Right ventricle myocardium inferior (tissue), 1 donor: ENCODE data around the gene MAZ. TPM values are rescaled to one million over a fixed set of nuclear protein-coding genes. Genes with fewer than 3 reads are reported as not detected.
"Not testable (repeated sequence)": the region's sequence is repeated elsewhere in the genome, so short reads cannot be mapped to it uniquely, and the experiment has no call there.

Source experiments
- ATAC-seq: fragments of 200-7000 bp; cut with Tn5 transposase; one replicate; pipeline ENCODE4 v1.9.1; 2020; ENCODE audit warnings: mild to moderate bottlenecking, moderate library complexity
- DNase-seq: peaks from one replicate; pipeline ENCODE4 v3.0.0; 2021; ENCODE audit errors: missing footprints
- intact Hi-C: fragments of 100-400 bp; cut with DNase I; formaldehyde crosslinking; loops from one replicate; pipeline ENCODE4 v1.11.0; 2022
- total RNA-seq: library from RNA; stranded (reverse); fragmentation: NEBNext Ultra II Directional; extraction: Animal tissue kit (Norgen Biotek cat#: 25700); gene quantifications from one replicate; pipeline ENCODE4 v1.2.1, GENCODE V29; 2021
- donor health status: DM: no; HTN: yes; CAD: no; lungs with severe emphysema.

The MAZ gene
- total RNA-seq, 1 donor from 2014 or later = 92.0 TPM

DNA sequence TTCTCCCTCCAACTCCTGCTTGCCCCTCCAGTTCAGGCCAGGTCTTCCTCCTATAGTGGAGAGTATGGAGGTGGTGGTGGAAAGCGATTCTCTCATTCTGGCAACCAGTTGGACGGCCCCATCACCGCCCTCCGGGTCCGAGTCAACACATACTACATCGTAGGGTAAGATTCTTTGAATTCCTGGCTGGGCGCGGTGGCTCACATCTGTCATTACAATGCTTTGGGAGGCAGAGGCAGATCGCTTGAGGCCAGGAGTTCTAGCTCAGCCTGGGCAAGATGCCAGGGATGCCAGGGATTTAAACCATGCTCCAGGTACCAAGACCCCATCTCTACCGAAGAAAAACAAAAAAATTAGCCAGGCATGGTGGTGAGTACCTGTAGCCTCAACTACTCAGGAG lies 26.9 kb upstream of the MAZ start:
- intact Hi-C loops = no loop called here
- DNase-seq = no peak
- ATAC-seq = no peak

DNA sequence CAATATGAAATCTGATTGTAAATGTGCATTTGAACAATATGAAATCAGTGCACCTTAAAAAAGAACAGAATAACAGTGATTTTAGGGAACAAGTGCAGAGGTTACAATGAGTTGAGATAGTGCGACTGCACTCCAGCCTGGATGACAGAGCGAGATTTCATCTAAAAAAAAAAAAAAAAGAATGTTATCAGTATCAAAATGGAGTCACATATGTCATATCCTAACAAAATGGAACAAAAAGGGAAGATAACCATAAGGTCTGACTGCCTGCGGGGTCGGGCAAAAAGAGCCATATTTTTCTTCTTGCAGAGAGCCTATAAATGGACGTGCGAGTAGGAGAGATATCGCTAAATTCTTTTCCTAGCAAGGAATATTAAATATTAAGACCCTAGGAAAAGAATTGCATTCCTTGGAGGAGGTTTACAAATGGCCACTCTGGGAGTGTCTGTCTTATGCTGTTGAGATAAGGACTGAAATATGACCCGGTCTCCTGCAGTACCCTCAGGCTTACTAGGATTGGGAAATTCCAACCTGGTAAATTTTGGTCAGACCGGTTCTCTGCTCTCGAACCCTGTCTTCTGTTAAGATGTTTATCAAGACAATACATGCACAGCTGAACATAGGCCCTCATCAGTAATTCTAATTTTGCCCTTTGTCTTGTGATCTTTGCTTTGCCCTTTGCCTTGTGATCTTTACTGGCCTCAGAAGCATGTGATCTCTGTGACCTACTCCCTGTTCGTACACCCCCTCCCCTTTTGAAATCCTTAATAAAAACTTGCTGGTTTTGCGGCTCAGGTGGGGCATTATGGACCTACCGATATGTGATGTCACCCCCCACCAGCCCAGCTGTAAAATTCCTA lies 23.0 kb upstream of the MAZ start:
- ATAC-seq, intact Hi-C loops, DNase-seq: not testable (repeated sequence)

DNA sequence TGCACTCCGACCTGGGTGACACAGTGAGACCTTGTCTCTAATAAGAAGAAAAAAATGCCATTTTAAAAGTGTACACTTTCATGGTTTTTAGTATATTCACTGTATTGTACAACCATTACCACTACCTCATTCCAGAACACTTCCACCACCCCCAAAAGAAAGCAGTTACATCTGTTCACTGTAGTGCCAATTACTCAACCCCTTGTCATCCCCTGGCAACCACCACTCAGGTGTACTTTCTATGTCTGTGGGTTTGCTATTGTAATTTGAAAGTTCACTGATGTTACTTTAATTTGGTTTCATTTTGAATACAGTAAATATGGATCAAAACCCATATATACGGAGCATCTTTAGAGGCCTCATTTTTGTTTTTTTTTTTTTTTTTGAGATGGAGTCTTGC lies 22.2 kb upstream of the MAZ start:
- intact Hi-C loops = no loop called here
- no peak for ATAC-seq
- no peak for DNase-seq

DNA sequence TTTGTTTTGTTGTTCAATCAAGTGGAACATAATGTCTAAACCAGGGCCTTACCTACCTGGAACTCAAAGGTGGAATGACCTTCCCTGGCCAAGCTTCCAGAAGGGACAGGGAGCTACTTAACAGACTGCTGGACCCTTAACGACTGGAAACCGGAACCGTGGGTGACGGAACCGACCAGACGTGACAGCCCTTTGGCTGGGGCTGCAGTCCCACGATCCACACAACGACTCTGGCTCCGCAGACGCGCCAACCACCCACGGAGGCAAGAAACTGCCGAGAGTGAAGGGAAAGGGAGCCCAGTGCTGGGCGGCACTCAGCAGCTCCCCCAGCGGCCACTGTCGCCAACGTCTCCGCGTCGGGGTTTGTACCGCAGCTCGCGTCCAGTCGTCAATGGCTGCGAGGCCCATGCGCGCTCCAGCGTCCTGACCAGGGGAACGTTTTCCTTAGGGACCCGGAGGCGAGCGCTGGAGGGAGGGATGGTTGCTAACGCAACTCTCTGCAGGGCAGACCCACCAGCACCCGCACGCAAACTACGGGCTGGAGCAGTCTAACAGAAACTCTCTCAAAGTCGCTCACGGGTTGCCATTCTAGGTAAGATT lies 21.3 kb upstream of the MAZ start:
- peak; percentile 87 for ATAC-seq
- intact Hi-C loops = no loop called here
- peak; percentile 91 for DNase-seq

DNA sequence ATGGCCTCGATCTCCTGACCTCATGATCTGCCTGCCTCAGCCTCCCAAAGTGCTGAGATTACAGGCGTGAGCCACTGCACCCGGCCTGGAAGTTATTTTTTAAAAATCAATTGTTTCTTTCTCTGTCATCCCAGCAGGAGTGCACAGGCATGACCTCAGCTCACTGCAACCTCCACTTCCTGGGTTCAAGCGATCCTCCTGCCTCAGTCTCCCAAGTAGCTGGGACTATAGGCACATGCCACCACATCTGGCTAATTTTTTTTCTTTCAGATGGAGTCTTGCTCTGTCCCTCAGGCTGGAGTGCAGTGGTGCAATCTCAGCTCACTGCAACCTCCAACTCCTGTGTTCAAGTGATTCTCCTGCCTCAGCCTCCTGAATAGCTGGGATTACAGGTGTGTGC lies 19.2 kb upstream of the MAZ start:
- ATAC-seq, intact Hi-C loops, DNase-seq: not testable (repeated sequence)

DNA sequence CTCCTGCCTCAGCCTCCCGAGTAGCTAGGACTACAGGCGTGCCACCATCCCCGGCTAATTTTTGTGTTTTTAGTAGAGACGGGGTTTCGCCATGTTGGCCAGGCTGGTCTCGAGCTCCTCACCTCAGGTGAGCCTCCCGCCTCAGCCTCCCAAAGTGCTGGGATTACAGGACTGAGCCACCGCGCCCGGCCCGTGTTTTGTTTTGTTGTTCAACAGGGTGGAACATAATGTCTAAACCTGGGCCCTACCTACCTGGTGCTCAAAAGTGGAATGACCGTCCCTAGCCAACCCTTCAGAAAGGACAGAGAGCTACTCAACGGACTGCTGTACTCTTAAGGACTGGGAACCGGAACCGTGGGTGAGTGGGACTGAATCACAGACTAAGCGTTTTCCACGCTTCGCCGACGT lies 16.6 kb upstream of the MAZ start:
- no peak for ATAC-seq
- intact Hi-C loops = loop anchor here (1.0 to 2.0 kb wide), 2 partner anchors 15 to 74 kb away; partner anchors contain the start of gene CDIPT
- no peak for DNase-seq

DNA sequence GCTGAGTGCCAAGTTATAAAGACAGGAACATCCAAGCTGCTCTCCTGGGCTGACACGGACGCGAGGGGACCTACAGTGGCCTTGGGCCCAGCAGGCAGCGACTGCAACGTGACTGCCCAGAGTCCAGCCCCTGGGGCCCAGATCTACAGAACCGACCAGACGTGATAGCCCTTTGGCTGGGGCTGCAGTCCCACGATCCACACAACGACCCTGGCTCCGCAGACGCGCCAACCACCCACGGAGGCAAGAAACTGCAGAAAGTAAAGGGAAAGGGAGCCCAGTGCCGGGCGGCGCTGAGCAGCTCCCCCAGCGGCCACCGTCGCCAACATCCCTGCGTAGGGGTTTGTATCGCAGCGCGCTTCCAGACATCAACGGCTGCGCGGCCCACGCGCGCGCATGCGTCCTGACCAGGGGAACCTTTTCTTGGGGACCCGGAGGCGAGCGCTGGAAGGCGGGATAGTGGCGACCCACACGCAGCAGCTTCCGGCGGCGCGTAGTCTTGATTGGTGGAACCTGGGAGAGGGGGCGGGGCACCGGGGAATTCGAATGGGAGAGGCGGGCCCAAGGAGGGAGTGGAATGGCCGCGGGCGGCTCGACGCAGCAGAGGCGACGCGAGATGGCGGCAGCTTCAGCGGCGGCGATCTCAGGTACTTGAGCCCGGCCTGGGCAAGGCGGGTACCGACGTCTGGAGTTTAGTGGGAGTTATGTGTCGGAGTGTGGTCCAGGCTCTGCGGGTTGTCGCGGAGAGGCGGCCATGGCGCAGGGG lies 16.0 kb upstream of the MAZ start, which contains the start of gene KIF22:
TSS of gene KIF22 (plus strand) at position 569 of the 766 bp plus-strand sequence. CDS start at position 578, 9 bp downstream.
- intact Hi-C loops = loop anchor here (1.0 to 2.0 kb wide), 2 partner anchors 14 to 73 kb away; partner anchors contain the start of gene CDIPT
- ATAC-seq = peak; percentile 99

DNA sequence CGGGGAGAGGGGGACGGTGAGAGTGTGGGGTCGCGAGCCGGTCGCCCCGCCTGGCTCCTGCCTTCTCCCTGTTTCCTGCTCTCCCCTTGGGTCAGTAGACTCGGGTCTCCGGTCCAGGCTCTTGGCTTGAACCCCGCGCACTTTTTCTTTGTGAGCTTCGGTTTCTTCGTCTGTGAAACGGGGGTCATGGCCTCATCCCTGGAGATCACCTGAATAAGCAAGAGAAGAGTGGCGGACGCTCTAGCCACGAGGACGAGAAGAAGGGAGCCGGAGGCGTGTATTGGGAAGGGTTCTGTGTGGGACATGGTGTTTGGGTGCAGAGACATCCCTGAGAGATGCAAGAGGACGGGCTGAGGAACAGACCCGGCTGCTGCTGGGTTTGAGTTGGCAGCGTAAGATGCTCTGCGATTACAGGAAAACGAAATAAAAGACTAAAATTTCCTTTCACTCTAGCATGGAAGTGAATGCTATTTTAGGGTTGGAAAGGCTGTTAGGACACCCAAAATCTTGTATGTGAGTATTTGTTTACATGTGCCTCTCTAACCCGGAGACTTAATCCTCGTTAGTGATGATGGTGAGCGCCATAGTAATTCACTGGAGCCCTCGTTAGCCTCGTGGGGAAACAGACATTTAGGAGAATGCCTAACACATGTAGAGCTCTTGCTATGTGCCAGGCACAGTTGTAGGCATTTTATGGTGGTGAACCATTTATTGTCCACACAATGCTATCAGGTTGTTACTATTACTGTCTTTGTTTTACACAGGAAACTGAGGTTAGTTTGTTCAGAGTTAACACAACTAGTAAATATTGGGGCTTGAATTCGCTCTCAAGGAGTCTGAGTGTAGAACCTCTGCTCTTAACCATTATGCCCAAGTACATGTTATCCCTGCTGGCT lies 15.1 kb upstream of the MAZ start:
- DNase-seq = no peak
- ATAC-seq = no peak
- intact Hi-C loops = loop anchor here (1.0 to 2.0 kb wide), 2 partner anchors 14 to 72 kb away; partner anchors contain the start of gene CDIPT

More for the DNA sequence above, 16.0 kb upstream of the MAZ start, which contains the start of gene KIF22:
- DNase-seq = peak; percentile 100

DNA sequence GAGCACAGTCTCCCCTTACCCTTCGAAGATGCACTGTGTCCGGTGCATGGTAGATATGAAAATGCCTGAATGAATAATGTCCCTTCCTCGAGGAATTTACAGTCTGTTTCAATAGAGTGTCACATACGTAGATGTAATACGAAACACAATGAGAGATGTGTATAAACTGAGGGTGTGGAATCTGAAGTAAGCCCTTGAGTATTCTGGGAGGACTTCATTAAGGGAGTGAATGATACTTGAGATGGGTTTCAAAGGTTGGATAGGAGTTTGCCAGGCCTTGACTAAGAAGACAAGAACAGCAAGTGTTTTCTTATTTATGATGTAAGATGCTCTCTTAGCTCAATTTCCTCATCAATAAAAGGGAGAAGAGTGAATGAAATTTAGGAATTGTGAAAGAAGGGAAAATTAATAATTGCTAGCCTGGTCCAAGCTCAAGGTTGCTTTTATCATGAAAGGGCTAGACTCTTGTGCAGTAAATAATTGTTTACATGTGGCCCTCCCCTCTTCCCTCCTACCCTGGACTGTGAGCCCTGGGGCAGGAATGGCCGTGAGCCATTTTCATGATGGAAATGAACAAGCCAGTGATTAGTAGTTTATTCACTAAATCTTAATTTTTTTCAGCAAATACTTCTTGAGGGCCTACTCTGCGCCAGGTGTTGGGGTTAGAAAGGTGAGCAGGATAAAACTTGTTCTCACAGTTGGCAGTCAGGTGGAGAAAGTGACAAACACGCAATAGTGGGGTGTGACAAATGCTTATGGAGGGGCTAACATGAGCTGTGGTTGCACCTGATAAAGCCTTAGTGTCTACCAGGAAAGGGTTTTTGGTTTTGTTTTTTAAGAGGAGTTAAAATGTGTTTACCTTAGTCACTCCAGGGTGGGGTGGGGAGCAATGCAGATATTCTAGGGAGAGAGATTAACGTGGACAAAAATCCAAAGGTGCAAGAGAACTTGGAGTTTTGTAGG lies 14.2 kb upstream of the MAZ start:
- no peak for ATAC-seq
- intact Hi-C loops = loop anchor here (2.0 kb wide), 1 partner anchor 13 kb away; no protein-coding TSS in a partner anchor
- DNase-seq = no peak

DNA sequence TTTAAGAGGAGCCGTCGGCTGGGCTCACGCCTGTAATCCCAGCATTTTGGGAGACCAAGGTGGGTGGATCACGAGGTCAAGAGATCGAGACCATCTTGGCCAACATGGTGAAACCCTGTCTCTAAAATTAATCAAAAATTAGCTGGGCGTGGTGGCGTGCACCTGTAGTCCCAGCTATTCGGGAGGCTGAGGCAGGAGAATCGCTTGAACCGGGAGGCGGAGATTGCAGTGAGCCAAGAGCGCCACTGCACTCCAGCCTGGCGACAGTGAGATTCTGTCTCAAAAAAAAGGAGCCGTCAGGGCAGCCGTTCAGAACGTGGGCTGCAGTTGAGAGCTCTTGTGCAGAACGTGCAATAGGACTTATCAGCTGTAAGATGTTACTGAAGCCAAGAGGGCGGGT lies 13.2 kb upstream of the MAZ start:
- DNase-seq, intact Hi-C loops, ATAC-seq: not testable (repeated sequence)

DNA sequence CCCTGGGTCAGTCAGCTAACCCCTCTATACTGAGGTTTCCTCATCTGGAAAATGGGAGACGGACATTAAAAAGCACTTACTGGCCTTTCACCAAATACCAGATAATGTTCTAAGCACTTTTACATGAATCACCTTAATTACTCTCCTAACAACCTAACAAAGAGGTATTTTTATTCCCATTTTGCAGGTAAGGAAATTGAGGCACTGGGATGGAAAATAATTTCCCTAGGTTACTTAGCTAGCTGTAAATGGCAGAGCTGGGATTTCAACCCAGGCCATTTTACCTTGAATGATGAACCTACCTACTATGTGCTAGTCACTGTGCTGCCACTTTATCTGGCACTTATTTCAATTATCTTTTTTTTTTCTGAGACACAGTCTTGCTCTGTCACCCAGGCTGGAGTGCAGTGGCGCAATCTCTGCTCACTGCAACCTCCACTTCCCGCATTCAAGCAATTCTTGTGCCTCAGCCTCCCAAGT lies 12.1 kb upstream of the MAZ start:
- intact Hi-C loops = no loop called here
- DNase-seq (no peak), ATAC-seq (no peak)

DNA sequence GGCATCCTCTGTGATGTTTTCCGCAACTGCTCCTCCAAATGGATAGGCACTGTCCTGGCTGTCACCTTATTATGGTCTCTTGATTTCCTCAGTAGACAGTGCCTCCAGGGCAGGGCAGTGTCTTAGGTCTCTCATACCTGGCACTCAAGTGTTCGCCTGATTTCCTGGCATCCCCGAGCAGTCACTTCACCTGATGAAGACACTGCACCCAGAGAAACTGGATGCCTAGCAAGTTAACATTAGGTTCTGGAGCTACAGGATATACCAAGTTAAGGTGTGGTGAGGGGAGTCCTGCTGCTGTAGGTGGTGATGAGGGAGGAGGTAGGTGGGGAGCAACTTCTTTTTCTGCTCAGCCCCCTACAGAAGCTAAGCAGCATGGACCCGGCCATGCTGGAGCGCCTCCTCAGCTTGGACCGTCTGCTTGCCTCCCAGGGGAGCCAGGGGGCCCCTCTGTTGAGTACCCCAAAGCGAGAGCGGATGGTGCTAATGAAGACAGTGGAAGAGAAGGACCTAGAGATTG lies 3.9 kb upstream of the MAZ start:
- ATAC-seq (no peak), DNase-seq (no peak)
- intact Hi-C loops = loop anchor here (10.0 kb wide), 1 partner anchor 1092 kb away; the partner anchor contains the start of genes BCL7C and CTF1

DNA sequence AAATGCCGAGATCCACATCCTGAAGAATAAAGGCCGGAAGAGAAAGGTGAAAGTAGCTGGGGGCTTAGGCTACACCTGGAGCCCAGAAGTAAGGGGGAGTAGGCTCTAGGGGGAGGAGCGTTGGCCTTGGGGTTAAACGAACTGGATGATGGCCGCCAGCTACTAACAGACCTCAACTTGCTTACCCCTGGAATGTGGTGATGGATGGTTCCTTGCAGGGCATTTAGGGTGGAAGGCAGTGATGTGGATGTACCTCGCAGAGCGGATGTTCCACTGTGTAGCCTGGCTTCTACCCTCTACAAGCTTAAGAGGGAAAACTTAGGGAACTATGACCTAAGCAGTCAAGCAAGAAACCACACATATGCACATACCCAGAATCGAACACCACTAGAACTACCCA lies 2.3 kb upstream of the MAZ start:
- DNase-seq (no peak), ATAC-seq (no peak)
- intact Hi-C loops = loop anchor here (2.0 to 10.0 kb wide), 2 partner anchors 13 to 1091 kb away; partner anchors contain the start of genes BCL7C, CTF1 and KIF22

DNA sequence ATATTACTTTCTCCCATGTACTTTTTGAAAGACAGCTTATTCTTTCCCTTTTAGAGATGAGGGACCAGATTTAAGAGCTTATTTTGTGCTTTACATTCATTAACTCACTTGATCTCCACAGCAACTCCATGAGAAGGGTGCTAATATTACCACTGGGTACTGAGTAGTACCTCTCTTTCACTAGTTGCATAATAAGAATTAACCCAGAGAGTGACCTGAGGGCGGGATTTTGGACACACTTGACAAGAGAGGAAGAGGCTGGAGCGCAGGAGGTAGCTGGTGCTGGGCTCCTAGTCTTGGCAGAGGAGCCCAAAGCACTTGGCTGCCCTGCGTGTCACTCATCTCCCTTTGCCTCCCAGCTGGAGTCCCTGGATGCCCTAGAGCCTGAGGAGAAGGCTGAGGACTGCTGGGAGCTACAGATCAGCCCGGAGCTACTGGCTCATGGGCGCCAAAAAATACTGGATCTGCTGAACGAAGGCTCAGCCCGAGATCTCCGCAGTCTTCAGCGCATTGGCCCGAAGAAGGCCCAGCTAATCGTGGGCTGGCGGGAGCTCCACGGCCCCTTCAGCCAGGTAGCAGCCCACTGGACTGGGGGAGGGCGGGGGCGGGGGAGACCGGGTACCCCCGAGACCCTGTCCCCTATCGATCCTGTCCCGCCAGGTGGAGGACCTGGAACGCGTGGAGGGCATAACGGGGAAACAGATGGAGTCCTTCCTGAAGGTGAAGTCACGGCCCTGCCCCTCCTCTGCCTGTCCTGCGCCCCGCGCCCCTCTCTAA lies 1.7 kb upstream of the MAZ start:
- ATAC-seq (peak; percentile 45), DNase-seq (peak; percentile 81)
- intact Hi-C loops = loop anchor here (2.0 to 10.0 kb wide), 3 partner anchors 14 to 1090 kb away; partner anchors contain the start of genes ALDOA, BCL7C, CTF1 and KIF22
